GM12801 (cell line): Measurements from ENCODE around the gene PIK3R3.

Experiments used
- CTCF ChIP-seq: IDR thresholded peaks from one replicate; pipeline ENCODE4 v1.5.1; 2011; ENCODE audit warnings: control low read depth; ENCODE audit not compliant: insufficient read length; ENCODE audit errors: extremely low read depth

PIK3R3 gene

GRCh38 chr1:46152016-46152415 is 19.6 kb upstream of the PIK3R3 start:
- TF ChIP-seq CTCF = no peak

- no peak for TF ChIP-seq CTCF
Measured at GRCh38 chr1:46150085-46150484, 17.7 kb upstream of the PIK3R3 start.

GRCh38 chr1:46148318-46148717 is 15.9 kb upstream of the PIK3R3 start:
- TF ChIP-seq CTCF = no peak

GRCh38 chr1:46137916-46138315 is 5.5 kb upstream of the PIK3R3 start:
- TF ChIP-seq CTCF = no peak

GRCh38 chr1:46136711-46137110 is 4.3 kb upstream of the PIK3R3 start:
- no peak for TF ChIP-seq CTCF

- TF ChIP-seq CTCF = no peak
Measured at GRCh38 chr1:46134660-46135331, 2.4 kb upstream of the PIK3R3 start.

GRCh38 chr1:46133781-46134350 is 1.4 kb upstream of the PIK3R3 start:
- TF ChIP-seq CTCF = no peak
